PC-3 (cell line): ENCODE data around the gene ICE2. TPM values are rescaled to one million over a fixed set of nuclear protein-coding genes. Genes with fewer than 3 reads are reported as not detected.

ENCODE experiments used
- ATAC-seq: fragments of 200-7000 bp; cut with Tn5 transposase; 2 replicates; pipeline ENCODE4 v1.9.1; 2020; ENCODE audit warnings: mild to moderate bottlenecking, moderate library complexity
- BruUV-seq: library from RNA; stranded (reverse); fragments of 400-500 nt; replicated peaks from 2 replicates; lab custom pipeline; 2021; lab: Mats Ljungman, UMichigan
- CTCF ChIA-PET: fragments of 300-600 bp; sonication (Branson Sonifier 250); formaldehyde crosslinking; loops from one replicate; lab custom pipeline; 2022; ENCODE audit warnings: antibody characterized with exemption; lab: Charles Lee
- POLR2A ChIA-PET: fragments of 300-600 bp; sonication (Branson Sonifier 250); formaldehyde crosslinking; loops from one replicate; lab custom pipeline; 2022; ENCODE audit warnings: antibody characterized with exemption; ENCODE audit not compliant: unreplicated experiment; lab: Charles Lee
- DNase-seq: peaks from one replicate; pipeline ENCODE4 v3.0.0-alpha.2; 2015
- H2AFZ ChIP-seq: fragments of 300-600 bp; sonication (generic); 2 replicates; pipeline ENCODE4 v1.6.0; 2016; ENCODE audit warnings: antibody characterized with exemption, low read length
- H3F3A ChIP-seq: fragments of 300-600 bp; sonication (generic); one replicate; pipeline ENCODE4 v1.6.0; 2017; ENCODE audit warnings: antibody characterized with exemption, low read length, control low read depth, mild to moderate bottlenecking; ENCODE audit not compliant: unreplicated experiment
- H3K27ac ChIP-seq: fragments of 300-600 bp; sonication (generic); 2 replicates; pipeline ENCODE4 v1.5.1; 2016; ENCODE audit warnings: mild to moderate bottlenecking, low read length
- H3K27me3 ChIP-seq: fragments of 300-600 bp; sonication (generic); 2 replicates; pipeline ENCODE4 v1.6.1; 2016; ENCODE audit warnings: low read length, mixed read lengths
- H3K36me3 ChIP-seq: fragments of 300-600 bp; sonication (generic); 2 replicates; pipeline ENCODE4 v1.6.1; 2016; ENCODE audit warnings: low read depth, mixed run types, low read length, mixed read lengths
- H3K4me1 ChIP-seq: fragments of 300-600 bp; sonication (generic); 2 replicates; pipeline ENCODE4 v1.5.1; 2016; ENCODE audit warnings: low read length; ENCODE audit not compliant: insufficient read depth
- H3K4me2 ChIP-seq: fragments of 300-600 bp; sonication (generic); 2 replicates; pipeline ENCODE4 v1.6.0; 2016; ENCODE audit warnings: low read length
- H3K4me3 ChIP-seq: fragments of 300-600 bp; sonication (generic); 2 replicates; pipeline ENCODE4 v1.5.1; 2016; ENCODE audit warnings: mild to moderate bottlenecking, low read length, mixed read lengths
- H3K79me2 ChIP-seq: fragments of 300-600 bp; sonication (generic); 2 replicates; pipeline ENCODE4 v1.6.1; 2017; ENCODE audit warnings: low read length, mixed read lengths
- H3K9ac ChIP-seq: fragments of 300-600 bp; sonication (generic); 2 replicates; pipeline ENCODE4 v1.6.0; 2016; ENCODE audit warnings: mild to moderate bottlenecking, low read length
- H3K9me2 ChIP-seq: fragments of 300-600 bp; sonication (generic); replicated peaks from 2 replicates; pipeline ENCODE4 v1.6.1; 2016; ENCODE audit warnings: mixed run types, low read length, mixed read lengths
- H3K9me3 ChIP-seq: fragments of 300-600 bp; sonication (generic); 2 replicates; pipeline ENCODE4 v1.6.1; 2016; ENCODE audit warnings: low read length, mixed read lengths
- H4K20me1 ChIP-seq: fragments of 300-600 bp; sonication (generic); 2 replicates; pipeline ENCODE4 v1.6.1; 2016; ENCODE audit warnings: low read length, mixed read lengths
- EZH2 ChIP-seq: fragments of 300-600 bp; sonication (generic); IDR thresholded peaks from one replicate; pipeline ENCODE4 v1.6.1; 2017; ENCODE audit warnings: antibody characterized with exemption, mild to moderate bottlenecking, low read length; ENCODE audit not compliant: unreplicated experiment
- EZH2phosphoT487 ChIP-seq: fragments of 300-600 bp; sonication (generic); IDR thresholded peaks from 2 replicates; pipeline ENCODE4 v1.6.1; 2018; ENCODE audit warnings: mild to moderate bottlenecking, antibody characterized with exemption, low read length, borderline replicate concordance
- intact Hi-C: fragments of 100-400 bp; cut with micrococcal nuclease; formaldehyde crosslinking; loops from 2 replicates; pipeline ENCODE4 v1.9.0; 2023
- total RNA-seq: library from RNA; depleted of rRNA; stranded (reverse); fragments of >200 nt; gene quantifications from 2 replicates; pipeline ENCODE4 v1.2.3, GENCODE V29; 2014
- TF ChIP-seq, protein P1 (sequence below): fragments of 300-600 bp; sonication (generic); conservative IDR thresholded peaks from 2 replicates; pipeline ENCODE4 v1.5.1; 2017; ENCODE audit warnings: antibody characterized with exemption, low read depth, mild to moderate bottlenecking, low read length

The ICE2 gene
- total RNA-seq, 1 experiment from 2014 or later: 14.8 TPM

DNA sequence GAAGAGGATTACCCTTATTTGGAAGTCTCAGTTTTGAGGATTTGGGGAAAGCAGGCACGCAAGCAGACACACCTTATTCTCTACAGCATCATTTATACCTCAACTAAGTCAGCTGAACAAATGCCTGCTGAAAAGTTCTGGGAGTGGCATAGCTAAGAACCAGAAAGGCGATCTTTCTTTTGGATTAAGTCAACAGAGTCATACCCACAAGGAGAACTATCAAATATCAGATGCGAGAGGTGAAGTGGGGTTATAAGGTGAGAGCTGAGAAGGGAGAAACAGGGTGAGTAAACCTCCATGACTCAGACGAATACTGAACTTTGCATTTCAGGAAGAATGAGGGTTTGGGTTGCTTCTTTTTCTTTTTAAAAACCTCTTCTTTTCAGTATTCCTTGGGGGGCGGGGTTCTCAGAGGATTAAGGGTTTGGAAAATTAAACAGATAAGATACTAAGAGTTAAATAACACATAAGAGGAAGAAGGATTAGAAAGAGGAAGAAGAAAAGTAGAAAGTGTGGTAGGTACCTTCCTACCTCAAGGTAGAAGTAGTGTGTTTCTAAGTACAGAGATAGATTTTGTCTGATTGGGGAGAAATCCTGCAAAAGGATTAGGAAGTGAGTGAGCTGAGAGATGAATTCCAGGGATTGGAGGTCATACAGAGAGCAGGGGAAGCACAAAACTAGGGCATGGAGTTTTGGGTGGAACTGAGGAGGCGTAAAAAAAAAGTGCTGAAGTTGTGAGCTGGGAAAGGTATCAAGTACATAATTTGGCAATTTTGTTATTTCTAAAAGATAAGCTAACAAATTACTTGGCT lies 41.3 kb upstream of the ICE2 start:
- Histone ChIP-seq H3K4me2 (peak overlapping the region; percentile 78), H2AFZ (no peak overlapping the region), H3K9me3 (no peaks in the 10 kb centered on the region), H3K9me2 (no peaks in the 10 kb centered on the region), H3K27ac (peak overlapping the region; percentile 98), H3K27me3 (no peaks in the 10 kb centered on the region), H3K4me1 (peaks cover 53% of the 10 kb centered on the region), H3F3A (peaks cover 6% of the 10 kb centered on the region), H3K36me3 (no peaks in the 10 kb centered on the region), H4K20me1 (no peaks in the 10 kb centered on the region), H3K9ac (peak overlapping the region; percentile 77), H3K4me3 (peak overlapping the region; percentile 46), H3K79me2 (no peaks in the 10 kb centered on the region)
- TF ChIP-seq EZH2: no peak
- TF ChIP-seq, protein P1, sequence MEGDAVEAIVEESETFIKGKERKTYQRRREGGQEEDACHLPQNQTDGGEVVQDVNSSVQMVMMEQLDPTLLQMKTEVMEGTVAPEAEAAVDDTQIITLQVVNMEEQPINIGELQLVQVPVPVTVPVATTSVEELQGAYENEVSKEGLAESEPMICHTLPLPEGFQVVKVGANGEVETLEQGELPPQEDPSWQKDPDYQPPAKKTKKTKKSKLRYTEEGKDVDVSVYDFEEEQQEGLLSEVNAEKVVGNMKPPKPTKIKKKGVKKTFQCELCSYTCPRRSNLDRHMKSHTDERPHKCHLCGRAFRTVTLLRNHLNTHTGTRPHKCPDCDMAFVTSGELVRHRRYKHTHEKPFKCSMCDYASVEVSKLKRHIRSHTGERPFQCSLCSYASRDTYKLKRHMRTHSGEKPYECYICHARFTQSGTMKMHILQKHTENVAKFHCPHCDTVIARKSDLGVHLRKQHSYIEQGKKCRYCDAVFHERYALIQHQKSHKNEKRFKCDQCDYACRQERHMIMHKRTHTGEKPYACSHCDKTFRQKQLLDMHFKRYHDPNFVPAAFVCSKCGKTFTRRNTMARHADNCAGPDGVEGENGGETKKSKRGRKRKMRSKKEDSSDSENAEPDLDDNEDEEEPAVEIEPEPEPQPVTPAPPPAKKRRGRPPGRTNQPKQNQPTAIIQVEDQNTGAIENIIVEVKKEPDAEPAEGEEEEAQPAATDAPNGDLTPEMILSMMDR: no peak
- TF ChIP-seq EZH2phosphoT487: no peak
- POLR2A ChIA-PET: interaction anchor here (0.6 kb wide), 1 partner anchor 25 kb away, joined by 4 read pairs; no protein-coding TSS in a partner anchor
- ATAC-seq: peak; percentile 82
- peak; percentile 93 for DNase-seq
- intact Hi-C loops: loop anchor here (1.0 to 10.0 kb wide), 3 partner anchors 12 to 191 kb away; partner anchors contain the start of gene ANXA2
- BruUV-seq: no TSS peak
- CTCF ChIA-PET: interaction anchor here (0.6 to 1.8 kb wide), 3 partner anchors 12 to 270 kb away, joined by 3 to 13 read pairs (median 3); no protein-coding TSS in a partner anchor

DNA sequence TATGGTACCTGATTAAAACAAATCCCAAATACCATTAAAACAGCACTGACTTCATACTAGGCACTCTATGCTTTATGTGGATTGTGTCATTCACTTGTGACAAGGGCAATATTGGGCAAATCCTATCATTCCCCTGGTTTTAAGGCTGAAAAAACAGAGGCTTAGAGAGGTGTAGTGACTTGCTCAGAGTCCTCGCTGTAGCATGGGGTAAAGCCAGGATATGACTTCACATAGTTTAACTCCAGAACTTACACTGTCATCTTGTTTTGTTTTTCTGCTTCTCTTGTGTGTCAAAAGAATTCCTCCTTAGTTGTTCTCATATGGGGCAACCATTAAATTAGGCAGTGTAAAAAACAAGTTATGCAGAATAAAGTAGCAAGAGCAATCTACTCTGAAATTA lies 40.3 kb upstream of the ICE2 start:
- Histone ChIP-seq H3K9me2 (no peaks in the 10 kb centered on the region), H3K4me3 (peak overlapping the region; percentile 34; the same call in 1 of the 2 replicates), H3K4me1 (peaks cover 44% of the 10 kb centered on the region), H4K20me1 (no peaks in the 10 kb centered on the region), H3K27me3 (no peaks in the 10 kb centered on the region), H3K9me3 (no peaks in the 10 kb centered on the region), H3K9ac (peak overlapping the region; percentile 73), H3K27ac (peak overlapping the region; percentile 98), H3K4me2 (peak overlapping the region; percentile 78), H2AFZ (no peak overlapping the region), H3K36me3 (no peaks in the 10 kb centered on the region), H3F3A (peaks cover 6% of the 10 kb centered on the region), H3K79me2 (no peaks in the 10 kb centered on the region)
- BruUV-seq: no TSS peak
- DNase-seq: no peak
- POLR2A ChIA-PET: no interaction called here
- no peak for ATAC-seq
- TF ChIP-seq, protein P1: no peak
- no peak for TF ChIP-seq EZH2
- no peak for TF ChIP-seq EZH2phosphoT487
- CTCF ChIA-PET: no interaction called here
- intact Hi-C loops: no loop called here

DNA sequence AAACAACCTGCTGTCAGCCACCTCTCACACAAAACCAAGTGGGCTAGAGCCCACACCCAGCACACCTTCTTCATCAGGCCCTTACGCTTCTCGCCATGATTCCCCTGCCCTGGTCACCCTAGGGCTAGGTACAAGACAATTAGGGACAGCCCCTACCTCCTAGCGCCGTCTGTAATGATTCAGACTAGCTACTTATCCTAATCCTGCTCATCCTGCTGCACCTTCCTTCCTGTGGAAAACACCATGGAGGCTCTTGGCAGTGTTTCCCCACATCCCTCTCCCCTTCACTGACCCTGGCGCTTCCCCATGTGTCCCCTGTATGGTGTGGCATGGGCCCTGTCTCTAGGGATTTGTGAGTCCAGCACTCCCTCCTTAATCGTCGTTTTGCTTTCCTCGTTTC lies 39.6 kb upstream of the ICE2 start:
- Histone ChIP-seq H3K9ac (no peak overlapping the region), H3K27ac (no peak overlapping the region), H3K9me3 (no peaks in the 10 kb centered on the region), H2AFZ (no peak overlapping the region), H3F3A (peaks cover 6% of the 10 kb centered on the region), H3K4me1 (peaks cover 37% of the 10 kb centered on the region), H3K79me2 (no peaks in the 10 kb centered on the region), H3K4me2 (no peak overlapping the region), H3K9me2 (no peaks in the 10 kb centered on the region), H4K20me1 (no peaks in the 10 kb centered on the region), H3K36me3 (no peaks in the 10 kb centered on the region), H3K27me3 (no peaks in the 10 kb centered on the region), H3K4me3 (no peak overlapping the region)
- TF ChIP-seq, protein P1: no peak
- TF ChIP-seq EZH2phosphoT487 (no peak), EZH2 (no peak)
- ChIA-PET CTCF (no interaction called here), POLR2A (no interaction called here)
- ATAC-seq (no peak), DNase-seq (no peak)
- no TSS peak for BruUV-seq
- intact Hi-C loops: no loop called here
